ENCODE measurements around the gene CDRT4.
A peak's percentile ranks its signal among the peaks of the same experiment; 100 is the strongest.
"Not testable (repeated sequence)": the region's sequence is repeated elsewhere in the genome, so short reads cannot be mapped to it uniquely, and the experiment has no call there.

The CDRT4 gene

GRCh38 chr17:15456972-15457722 lies 10.3 kb downstream of the CDRT4 start:
- DNase-seq (ENCODE audit: low spot score): no peak

DNA sequence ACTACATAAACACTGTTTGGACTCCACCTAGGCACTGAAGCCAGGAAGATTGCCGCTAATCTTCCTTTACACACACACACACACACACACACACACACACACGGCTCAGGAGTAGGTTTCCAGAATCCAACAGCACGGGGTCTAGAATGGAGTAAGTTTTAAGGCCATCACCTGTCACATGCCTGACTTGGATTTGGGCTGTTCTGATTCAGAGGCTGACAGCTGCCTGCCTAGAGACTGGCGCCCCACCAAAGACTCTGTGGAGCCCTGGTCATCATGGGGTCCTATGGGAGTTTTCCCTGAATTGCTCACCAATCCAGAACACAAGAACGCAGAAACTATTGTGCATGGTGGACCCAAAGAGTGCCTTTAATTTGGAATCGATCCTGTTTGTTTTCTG lies 10.9 kb downstream of the CDRT4 start:
- no peak for DNase-seq (ENCODE audit: low spot score)

GRCh38 chr17:15454346-15454745 lies 13.1 kb downstream of the CDRT4 start:
- DNase-seq (ENCODE audit: low spot score): no peak

- no peak for DNase-seq (ENCODE audit: low spot score)
These were observed 13.6 kb downstream of the CDRT4 start for GRCh38 chr17:15453782-15454181.

- DNase-seq (ENCODE audit: low spot score): no peak
These were observed 14.2 kb downstream of the CDRT4 start for GRCh38 chr17:15453246-15453645.

GRCh38 chr17:15452746-15453145 lies 14.7 kb downstream of the CDRT4 start:
- no peak for DNase-seq (ENCODE audit: low spot score)

DNA sequence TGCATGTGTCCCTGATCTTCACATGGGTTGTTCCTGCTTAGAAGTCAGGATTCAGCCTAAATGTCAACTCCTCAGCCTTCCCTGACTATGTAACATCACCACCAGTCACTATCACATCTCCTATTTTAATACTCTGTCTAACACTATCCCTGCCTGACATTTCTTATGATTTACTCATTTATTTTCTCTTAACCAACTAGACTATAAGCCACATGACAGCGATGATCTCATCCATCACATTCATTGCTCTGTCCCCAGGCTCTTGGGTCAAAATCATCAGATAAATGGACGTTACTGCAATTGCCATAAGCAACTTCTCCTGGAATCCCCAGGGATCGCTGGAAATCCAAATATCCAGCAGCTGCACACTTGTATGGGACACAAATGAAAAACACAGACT lies 15.7 kb downstream of the CDRT4 start:
- DNase-seq (ENCODE audit: low spot score): no peak

DNA sequence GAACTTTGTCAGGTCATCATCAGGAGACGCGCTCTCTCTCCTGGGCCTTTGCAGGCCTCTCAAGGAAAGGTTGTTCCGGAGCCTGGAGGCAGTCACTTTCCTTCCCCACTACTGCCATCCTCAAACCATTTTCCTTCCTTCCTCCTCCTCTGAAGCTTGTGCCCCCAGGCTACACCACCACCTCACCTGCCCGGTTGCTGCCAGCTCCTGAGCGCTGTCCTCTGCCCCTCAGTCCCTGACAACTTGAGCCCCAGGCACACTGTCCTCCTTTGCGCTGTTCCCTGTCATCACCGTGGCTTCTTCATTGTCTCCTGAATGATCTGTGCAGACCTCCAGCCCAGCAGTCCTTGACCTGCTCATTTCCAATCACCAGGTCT lies 18.9 kb downstream of the CDRT4 start:
- DNase-seq (ENCODE audit: low spot score): no peak

DNA sequence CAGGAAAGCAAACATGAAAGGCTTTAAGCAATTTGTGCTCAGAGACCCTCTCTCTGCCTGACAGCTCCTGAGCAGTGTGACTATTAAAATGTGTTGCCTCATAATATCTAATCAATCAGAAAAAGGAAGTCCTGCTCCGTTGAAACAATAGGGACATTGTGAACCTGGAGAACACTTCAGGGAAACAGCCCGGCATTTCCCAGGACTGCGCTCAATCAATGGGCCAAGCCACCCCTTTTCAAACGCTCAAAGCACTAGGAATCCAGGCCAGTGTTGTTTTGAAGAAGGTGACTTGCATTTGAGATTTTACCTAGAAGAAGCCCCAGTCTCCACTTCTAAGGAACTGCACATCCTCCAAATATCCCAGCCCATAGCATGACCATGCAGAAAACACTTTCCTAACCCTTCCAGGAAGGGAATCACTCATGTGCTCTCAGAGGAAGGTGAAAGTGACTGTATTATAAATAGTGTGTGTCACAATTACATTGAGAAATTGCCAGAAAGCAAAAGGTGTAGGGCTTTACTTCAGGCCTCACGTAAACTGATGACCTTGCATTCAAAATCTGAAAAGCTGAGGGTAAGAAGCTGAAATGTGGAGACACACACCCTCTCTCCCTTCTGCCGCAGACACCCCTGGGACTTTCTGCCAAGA lies 19.4 kb downstream of the CDRT4 start:
- DNase-seq (ENCODE audit: low spot score): no peak

GRCh38 chr17:15446036-15446435 lies 21.4 kb downstream of the CDRT4 start:
- no peak for DNase-seq (ENCODE audit: low spot score)

DNA sequence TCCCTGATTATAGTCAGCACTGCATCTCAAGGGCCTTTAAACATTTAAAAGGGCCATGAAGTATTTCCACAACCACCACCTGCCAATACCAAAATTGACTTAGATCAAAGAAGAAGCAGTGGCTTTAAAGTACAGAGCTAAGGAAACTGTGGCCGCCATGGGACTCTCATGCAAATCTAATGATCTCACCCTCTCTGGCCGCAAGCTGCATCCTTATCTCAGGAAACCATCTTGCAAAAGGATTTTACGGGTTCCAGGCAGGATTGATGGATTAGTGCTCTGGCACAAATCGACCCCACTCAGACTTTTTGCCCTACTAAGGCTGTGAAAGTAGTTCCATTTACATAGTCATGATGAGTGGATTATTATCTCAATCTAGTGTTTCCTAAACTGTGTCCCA lies 22.6 kb downstream of the CDRT4 start:
- DNase-seq (ENCODE audit: low spot score): no peak

GRCh38 chr17:15442311-15443180 lies 24.9 kb downstream of the CDRT4 start:
- no peak for DNase-seq (ENCODE audit: low spot score)

- no peak for DNase-seq (ENCODE audit: low spot score)
These were observed 26.1 kb downstream of the CDRT4 start for GRCh38 chr17:15441315-15441714.

GRCh38 chr17:15440347-15440746 lies 27.1 kb downstream of the CDRT4 start:
- DNase-seq (ENCODE audit: low spot score): no peak

DNA sequence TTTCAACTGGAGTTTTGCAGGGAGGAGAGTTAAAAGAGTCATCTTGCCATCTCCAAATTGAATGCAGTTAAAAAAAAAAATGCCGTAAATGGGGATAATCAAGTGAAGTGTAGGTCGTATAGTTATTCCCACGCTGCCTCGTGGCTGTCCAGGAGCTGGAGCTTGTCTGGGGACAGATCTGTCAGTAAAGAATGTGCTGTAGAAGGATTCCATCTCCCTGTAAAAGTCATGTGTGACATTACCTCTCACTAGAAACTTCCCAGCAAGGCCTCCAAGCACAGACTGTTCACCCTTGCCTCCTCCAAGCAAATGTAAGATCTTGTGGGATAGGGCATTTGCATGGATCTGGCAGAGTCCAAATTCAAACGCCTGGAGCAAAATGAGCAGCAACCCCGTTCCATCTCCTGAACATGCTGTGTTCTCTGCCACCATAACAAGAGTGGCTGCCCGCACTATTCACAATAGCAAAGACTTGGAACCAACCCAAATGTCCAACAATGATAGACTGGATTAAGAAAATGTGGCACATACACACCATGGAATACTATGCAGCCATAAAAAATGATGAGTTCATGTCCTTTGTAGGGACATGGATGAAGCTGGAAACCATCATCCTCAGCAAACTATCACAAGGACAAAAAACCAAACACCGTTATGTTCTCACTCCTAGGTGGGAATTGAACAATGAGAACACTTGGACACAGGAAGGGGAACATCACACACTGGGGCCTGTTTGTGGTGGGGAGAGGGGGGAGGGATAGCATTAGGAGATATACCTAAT lies 28.0 kb downstream of the CDRT4 start:
- not testable (repeated sequence) for DNase-seq (ENCODE audit: low spot score)

DNA sequence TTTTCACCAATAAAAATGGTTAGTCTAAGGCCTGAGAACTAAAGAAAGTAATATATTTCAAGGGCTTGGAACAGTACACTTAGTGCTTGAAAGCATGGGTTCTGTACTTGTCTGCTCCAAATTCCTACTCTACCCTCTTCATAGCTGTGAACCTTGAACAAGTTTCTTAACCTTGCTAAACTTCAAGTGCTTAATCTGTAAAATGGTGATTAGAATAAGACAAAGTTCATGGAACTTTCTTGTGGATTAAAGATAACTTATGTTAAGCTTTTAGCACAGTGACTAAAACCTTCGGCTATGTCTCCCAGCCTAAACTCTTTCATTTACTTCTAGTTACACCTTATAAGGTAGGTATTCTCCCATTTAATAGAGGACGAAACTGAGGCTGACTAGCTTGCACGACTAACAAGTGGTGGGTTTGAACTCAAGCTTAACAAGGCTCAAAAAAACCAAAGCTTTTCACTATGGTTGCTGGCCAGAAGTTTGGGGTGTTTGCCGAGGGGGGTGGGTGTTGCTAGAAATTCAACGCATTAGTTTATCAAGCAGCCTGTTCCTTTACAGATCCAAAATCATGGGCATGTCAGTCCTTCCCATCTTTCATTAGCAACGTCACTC lies 28.8 kb downstream of the CDRT4 start:
- no peak for DNase-seq (ENCODE audit: low spot score)

DNA sequence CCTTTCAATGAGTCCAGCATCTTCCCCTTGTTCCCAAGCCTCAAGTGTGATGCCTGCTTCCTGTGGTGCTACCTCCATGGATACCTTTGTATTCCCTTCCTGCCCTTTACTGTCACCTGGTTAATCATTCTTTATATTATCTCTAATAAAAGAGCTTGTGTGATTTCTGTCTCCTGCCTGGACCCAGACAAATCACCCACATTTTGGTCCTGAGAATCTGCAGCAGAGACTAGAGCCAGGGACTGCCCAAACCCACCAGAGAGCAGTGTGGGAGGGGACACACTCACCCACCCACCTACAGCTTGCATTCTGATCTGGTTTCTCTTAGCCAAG lies 30.2 kb downstream of the CDRT4 start:
- DNase-seq (ENCODE audit: low spot score): no peak

- DNase-seq (ENCODE audit: low spot score): peak; percentile 24
These were observed 30.7 kb downstream of the CDRT4 start for GRCh38 chr17:15436473-15437302.

- DNase-seq (ENCODE audit: low spot score): no peak
These were observed 32.5 kb downstream of the CDRT4 start for GRCh38 chr17:15434956-15435355.

DNA sequence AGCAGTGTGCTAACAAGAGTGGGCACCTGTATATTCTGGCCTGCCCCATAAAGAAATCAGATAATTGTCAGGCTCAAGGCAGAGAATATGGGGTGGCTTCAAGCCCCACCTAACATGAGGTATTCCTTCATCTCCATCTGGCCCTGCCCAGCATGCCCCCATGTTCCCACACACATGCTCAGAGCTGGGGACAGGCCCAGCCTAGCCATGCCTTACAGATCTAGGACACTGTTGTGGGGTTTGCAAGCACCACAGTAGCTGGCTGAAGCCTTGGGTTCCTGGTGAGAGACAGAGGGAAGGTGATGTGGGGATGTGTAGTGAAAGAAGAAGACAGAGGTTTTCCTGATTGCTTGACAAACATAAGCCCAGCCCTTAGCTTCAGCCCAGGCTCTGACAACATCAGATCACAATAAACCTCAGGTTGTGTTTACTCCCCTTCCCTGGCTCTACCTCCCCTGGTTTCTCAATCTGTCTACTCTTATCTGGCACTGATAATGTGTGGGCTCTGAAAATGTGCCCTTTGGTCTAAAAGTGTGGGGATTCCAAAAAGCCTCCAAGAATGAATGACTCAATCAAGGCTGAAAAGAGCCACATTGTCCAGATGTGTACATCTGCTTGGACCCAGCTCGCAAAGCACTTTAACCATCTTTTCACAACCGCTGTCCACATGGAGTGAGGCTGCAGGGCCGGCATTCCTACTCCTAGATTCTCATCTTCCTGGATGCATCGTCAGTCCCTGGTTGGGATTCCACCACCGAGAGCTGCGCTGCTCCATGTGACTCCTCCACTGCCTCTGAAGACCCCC lies 34.4 kb downstream of the CDRT4 start:
- DNase-seq (ENCODE audit: low spot score): no peak

Data from CD4-positive, alpha-beta T cell treated with Interleukin-2 at 100 ng/mL for 4 hours (primary cell).